ENCODE measurements around the gene MEI4.

DNA sequence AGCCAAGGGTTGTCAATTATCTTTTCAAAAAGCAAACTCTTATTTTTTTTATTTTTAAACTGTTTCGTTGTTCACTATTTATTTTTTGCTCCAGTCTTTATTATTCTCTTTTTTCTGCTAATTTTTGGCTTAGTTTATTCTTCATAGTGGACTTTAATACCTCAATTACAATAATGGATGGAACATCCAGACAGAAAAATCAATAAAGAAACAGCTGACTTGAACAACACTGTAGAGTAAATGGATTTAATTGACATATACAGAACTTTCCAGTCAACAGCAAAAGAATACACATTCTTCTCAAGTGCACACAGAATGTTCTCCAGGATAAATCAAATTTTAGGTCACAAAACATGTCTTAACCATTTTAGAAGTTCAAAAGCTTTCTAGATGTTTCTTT is 111.5 kb downstream of the MEI4 start:
- TF ChIP-seq, protein P1, sequence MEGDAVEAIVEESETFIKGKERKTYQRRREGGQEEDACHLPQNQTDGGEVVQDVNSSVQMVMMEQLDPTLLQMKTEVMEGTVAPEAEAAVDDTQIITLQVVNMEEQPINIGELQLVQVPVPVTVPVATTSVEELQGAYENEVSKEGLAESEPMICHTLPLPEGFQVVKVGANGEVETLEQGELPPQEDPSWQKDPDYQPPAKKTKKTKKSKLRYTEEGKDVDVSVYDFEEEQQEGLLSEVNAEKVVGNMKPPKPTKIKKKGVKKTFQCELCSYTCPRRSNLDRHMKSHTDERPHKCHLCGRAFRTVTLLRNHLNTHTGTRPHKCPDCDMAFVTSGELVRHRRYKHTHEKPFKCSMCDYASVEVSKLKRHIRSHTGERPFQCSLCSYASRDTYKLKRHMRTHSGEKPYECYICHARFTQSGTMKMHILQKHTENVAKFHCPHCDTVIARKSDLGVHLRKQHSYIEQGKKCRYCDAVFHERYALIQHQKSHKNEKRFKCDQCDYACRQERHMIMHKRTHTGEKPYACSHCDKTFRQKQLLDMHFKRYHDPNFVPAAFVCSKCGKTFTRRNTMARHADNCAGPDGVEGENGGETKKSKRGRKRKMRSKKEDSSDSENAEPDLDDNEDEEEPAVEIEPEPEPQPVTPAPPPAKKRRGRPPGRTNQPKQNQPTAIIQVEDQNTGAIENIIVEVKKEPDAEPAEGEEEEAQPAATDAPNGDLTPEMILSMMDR (IDR thresholded peaks at IDR 0.05) = no peak
- TF ChIP-seq POLR2AphosphoS5 (IDR thresholded peaks at IDR 0.05) = no peak
- no peak for TF ChIP-seq POLR2A (IDR thresholded peaks at IDR 0.05)

All from prostate gland (tissue), 2 donors.